ENCODE measurements around the gene TLN1.

Gene TLN1

GRCh38 chr9:35732185-35732799 is at the start of gene TLN1, which contains the start of gene CREB3:
TSS of gene TLN1 (minus strand) at chr9:35732195. CDS start at chr9:35725694, 6,501 bp downstream.
TSS of gene CREB3 (plus strand) at chr9:35732666. CDS start at chr9:35732773, 107 bp downstream.
- peak; percentile 95 for DNase-seq

- no peak for DNase-seq
Measured at GRCh38 chr9:35781066-35781465, 49.1 kb upstream of the TLN1 start.

GRCh38 chr9:35778496-35778895 is 46.5 kb upstream of the TLN1 start:
- no peak for DNase-seq

DNA sequence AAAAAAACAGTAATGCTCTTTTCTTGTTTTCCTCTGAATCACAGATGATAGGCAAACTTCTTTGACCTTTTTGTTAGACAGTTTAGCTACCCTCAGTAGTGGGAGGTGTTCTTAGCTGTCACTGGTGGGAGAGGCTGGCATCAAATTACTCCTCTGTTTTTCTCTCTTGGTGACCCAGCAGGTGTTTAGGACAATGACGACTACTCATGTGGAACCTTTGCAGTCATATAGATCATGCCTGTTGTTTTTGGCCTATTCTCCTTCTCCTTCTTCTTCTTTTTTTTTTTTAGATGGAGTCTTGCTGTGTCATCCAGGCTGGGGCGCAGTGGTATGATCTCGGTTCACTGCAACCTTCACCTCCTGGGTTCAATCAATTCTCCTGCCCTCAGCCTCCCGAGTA is 44.0 kb upstream of the TLN1 start:
- DNase-seq, result no peak

- no peak for DNase-seq
Measured at GRCh38 chr9:35774907-35775635, 43.1 kb upstream of the TLN1 start.

- DNase-seq, result no peak
Measured at GRCh38 chr9:35771943-35772342, 39.9 kb upstream of the TLN1 start.

DNA sequence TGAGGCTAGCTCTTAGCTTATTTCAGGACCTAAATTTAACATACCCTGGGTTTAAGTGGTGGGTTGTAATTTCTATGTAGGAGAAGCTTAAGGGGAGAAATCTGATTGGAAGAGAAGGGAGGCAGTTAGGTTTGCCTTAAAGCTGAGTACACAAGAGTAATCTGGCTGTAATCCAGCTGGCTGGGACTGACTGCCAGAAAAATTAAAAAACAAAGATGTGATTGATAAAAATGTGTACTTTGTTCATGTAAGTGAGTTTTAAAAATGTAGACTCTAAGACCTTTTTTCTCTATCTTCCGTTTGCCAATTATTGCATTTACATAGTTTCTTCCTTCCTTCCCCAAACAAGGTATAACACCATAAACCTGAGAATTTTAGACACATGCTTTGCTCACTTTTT is 39.5 kb upstream of the TLN1 start:
- peak; percentile 32 for DNase-seq

GRCh38 chr9:35771075-35771433 is 39.1 kb upstream of the TLN1 start:
- DNase-seq, result no peak

DNA sequence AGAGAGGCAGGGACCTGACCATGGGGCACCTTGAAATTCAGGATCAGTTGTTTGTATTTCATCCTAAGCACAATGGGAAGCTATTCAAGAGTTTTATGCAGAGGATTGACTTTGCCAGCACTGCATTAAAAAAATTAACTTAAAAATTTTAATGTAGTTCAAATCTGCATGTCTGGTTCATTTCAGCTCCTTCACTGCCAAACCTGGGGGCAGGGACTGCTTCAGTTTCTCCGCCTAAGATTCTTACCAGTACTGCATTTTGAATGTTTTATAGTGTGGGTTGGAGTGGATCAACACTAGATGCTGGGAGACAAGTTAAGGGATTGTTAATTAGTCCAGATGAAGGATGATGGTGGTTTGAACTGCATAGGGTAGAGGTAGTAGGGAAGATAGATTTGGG is 37.8 kb upstream of the TLN1 start:
- no peak for DNase-seq

DNA sequence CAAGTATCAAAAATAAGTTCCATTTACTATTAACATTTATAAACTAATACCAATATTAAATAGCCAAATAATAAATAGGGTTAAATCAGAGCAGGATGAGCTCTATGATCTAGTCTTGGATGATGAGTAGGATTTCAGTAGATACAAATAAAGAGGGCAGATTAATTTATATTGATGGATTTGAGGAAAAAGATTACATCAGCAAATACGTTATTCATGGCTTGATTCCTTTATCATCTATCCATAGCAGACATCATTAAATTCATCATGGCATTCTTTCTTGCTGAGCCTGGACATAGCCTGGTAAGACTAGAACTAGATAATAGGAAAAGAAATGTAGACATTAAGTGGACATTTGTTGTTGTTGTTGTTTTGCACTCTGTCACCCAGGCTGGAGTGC is 35.5 kb upstream of the TLN1 start:
- DNase-seq, result no peak

GRCh38 chr9:35766997-35767396 is 35.0 kb upstream of the TLN1 start:
- no peak for DNase-seq

DNA sequence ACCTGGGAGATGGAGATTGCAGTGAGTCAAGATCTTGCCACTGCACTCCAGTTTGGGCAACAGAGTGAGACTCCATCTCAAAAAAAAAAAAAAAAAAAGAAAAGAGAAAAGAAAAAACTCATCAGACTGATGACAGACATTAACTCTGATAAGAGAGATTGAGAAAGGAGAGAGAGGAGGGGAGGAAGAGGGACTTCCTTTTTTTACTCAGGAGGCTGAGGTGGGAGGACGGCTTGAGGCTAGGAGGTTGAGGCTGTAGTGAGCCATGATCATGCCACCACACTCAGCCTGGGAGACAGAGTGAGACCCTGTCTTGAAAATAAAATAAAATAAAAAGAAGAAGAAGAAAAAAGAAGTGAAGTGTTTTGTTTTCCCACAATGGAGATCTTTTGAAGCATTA is 31.8 kb upstream of the TLN1 start:
- no peak for DNase-seq

GRCh38 chr9:35763181-35763580 is 31.2 kb upstream of the TLN1 start:
- no peak for DNase-seq

GRCh38 chr9:35760651-35761050 is 28.7 kb upstream of the TLN1 start:
- DNase-seq, result no peak

DNA sequence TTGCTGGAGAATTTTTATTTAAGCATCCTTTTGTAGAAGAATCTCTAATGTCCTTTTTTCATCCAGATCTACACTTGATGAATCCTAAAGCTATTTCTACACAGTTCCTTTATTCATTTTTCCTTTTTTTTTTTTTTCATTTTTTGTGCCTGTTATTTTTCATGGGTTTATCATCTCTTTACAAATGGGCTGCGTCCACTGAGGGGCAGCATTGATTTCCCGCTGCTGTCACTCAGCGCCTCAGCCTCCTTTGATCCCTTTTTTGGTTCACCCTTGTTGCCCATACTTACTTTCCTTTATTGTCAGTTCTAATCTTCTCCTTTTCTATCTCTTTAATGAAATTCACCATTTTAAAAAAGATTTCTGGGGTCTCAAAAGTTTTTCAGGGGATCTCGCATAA is 27.8 kb upstream of the TLN1 start:
- DNase-seq, result no peak

DNA sequence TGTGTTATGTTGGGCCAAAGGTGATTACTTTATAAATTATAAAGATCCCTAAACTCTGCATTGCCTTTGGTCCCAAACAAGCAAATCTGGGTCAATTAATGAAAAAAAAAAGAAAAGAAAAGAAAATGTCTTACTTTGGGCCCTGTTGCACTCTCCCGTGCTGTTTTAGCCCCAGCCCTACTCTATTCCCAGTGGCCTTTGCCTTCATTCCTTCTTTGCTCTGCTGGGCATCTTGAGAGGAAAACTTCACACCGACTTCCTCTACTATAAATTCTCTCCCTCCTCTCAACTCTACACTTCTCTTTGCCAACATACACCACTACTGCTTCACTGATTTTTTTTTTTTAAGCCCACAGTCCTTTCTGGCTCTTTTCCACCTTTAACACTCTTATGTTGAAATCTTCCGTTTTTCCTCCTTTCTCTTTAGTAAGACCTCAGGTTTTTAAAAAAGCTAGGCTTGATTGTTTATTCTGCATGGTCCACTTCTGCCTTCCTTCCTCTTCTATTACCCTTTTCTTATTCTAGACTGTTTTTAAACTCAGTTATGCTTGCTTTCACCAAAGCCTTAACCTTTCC is 26.6 kb upstream of the TLN1 start:
- no peak for DNase-seq

- DNase-seq, result no peak
Measured at GRCh38 chr9:35757892-35758275, 25.9 kb upstream of the TLN1 start.

DNA sequence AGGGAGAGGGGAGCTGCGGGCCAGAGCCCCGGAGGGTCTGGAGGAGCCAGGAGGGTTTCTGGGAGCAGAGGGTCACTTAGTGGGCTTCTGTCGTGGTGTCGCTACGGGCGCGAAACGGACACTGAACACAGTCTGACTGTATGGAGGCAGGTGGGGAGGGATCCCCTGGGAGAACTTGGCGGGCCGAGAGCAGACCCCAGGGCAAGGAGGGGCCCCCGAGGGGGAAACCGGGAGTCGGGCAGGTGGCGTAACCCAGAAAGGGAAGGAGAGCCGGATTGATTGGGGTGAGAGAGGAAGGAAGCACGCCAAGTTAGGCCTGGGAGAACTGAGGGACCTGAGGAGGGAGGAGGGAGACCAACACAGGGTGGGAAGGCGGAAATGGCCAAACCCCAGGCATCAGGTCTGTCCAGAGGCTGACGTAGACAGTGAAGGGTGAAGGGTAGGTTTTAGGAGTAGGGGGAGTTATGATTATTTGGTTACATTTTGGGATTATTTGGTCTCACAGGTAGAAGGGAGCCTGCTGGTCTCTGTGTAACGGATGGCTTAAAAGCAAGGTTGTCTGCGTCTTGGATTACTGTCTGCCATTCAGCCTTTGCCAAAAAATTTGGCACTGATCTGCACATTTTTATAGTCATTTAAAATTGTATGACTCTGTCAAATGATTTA is 25.4 kb upstream of the TLN1 start:
- no peak for DNase-seq

DNA sequence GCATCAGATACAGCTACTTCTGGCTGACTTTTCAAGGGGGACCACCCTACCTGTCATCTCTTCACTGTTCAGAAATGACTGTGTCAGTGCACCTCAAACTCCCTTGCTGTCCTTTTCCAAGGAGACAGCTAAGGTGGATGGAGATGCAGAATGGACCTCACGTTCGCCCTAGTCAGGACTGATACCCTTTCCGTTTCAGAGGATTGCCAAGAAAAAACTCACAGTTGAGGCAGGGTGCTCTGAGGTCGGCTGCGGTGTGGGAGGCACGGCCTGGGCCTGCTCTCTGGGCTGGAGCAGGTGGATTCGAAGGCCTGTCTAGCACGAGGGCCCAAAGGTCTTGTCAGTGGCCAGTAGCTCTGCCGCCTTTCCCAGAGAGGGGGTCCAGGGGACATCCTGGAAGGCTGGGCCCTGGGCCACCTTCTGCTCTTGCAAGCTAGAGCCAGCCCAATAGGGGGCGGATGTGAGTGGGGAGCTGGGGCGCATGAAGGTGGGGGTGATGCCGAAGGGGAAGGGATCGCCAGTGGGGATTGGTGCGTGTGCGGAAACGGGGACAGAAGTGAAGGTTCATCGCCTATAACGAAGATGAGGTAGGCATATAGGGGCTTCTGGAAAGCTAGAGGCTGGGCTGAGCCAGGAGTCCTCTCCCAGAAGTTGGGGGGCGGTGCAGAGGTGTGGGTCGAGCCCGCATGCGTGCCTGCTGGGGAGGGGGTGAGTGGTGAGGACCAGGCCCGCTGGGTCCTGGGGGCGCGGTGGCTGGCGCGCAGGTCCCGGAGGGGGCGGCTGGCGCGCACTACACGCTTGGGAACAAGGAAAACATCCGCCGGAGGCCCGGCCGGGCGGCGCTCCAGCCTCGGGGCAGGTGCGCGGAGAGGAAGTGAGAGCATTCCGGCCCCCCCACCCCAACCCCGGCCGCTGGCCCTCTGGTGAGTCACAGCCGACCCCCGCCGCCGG is 24.6 kb upstream of the TLN1 start:
- no peak for DNase-seq

DNA sequence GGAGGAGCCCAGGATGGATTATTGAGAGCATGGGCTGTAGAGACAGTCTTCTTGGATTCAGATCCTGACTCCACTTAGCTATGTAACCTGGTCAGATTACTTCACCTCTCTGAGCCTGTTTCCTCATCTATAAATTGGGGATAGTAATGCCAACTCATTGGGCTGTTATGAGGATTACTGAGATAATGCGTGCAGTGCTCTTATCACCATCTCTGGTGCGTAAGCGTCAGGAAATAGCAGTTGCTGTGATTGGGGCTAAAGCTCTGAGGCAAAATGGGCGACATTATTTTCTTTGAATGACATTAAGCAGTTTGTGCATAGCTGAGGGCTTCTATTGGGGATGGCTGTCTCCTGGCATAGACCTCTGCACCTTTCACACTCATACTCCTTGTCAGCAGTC is 23.1 kb upstream of the TLN1 start:
- no peak for DNase-seq

GRCh38 chr9:35754264-35754663 is 22.3 kb upstream of the TLN1 start, which contains the start of gene MSMP:
TSS of gene MSMP (minus strand) at chr9:35754276. CDS start at chr9:35754129, 147 bp downstream.
- DNase-seq, result no peak

GRCh38 chr9:35753466-35753865 is 21.5 kb upstream of the TLN1 start:
- DNase-seq, result no peak

DNA sequence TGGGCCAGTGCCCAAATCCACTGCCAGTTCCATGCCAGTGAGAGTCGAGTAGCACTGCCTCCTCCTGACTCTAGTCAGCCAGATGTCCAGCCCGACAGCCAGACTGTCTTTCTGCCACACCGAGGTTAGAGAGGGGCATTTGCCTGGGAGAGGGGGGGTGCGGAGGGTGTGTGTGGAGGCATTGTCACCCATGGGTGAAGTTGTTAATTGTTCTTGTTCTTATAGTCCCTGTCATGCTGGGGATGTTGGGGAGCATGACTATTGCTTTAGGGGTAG is 18.2 kb upstream of the TLN1 start:
- no peak for DNase-seq
